GM18502 (cell line): ENCODE measurements around the gene TAOK2.
"Not testable (repeated sequence)": the region's sequence is repeated elsewhere in the genome, so short reads cannot be mapped to it uniquely, and the experiment has no call there.

Experiments
- ATAC-seq: cut with Tn5 transposase; IDR thresholded peaks from one replicate; pipeline ENCODE4 v1.9.1; 2021; ENCODE audit warnings: mild to moderate bottlenecking; ENCODE audit not compliant: unreplicated experiment, poor library complexity

Gene TAOK2

DNA sequence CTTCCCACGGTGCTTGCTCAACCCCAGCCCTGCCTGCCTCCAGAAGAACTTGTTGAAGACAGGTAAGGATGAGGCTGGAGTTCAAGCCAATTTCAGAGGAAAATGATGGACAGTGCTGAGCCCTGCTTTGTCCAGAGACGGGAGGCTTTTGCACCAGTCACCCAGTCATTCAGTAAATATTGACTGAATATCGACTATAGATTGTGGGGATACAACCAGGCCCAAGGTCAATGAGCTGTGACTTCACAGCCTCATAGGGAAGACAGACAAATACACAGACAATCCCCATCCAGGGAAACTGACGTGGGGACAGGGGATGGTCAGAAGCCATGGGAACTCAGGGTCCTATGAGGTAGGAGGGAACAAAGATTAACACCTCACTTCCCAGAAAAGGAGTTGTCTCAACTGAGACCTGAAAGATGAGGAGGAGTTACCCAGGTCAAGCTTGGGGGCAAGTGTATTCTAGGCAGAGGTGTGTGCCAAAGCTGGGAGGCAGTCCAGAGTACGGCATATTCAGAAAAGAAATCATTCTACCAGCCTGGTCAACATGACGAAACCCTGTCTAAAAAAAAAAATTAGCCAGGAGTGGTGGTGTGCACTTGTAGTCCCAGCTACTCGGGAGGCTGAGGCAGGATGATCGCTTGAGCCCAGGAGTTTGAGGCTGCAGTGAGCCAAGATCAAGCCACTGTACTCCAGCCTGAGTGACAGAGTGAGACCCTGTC, 43.0 kb downstream of the TAOK2 start:
- no peak for ATAC-seq

DNA sequence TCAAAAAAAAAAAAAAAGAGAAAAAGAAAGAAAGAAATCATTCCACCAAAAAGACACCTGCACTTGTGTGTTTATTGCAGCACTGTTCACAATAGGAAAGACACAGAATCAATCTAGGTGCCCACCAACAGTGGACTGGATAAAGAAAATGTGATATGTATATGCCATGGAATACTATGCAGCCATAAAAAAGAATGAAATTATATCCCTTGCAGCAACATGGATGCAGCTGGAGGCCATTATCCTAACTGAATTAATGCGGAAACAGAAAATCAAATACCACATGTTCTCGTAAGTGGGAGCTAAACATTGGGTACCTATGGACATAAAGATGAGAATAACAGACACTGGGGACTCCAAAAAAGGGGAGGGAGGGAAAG, 43.6 kb downstream of the TAOK2 start:
- no peak for ATAC-seq

DNA sequence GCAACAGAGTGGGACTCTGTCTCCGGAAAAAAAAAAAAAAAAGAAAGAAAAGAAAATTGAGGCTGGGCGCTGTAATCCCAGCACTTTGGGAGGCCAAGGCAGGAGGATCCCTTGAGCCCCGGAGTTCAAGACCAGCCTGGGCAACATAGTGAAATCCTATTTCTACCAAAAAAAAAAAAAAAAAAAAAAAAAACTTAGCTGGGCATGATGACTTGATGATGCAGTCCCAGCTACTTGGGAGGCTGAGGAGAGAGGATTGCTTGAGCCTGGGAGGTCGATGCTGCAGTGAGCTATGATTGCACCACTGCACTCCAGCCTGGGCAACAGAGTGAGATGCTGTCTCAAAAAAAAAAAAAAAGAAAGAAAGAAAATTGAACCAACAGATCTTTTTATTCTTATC, 44.3 kb downstream of the TAOK2 start:
- not testable (repeated sequence) for ATAC-seq

DNA sequence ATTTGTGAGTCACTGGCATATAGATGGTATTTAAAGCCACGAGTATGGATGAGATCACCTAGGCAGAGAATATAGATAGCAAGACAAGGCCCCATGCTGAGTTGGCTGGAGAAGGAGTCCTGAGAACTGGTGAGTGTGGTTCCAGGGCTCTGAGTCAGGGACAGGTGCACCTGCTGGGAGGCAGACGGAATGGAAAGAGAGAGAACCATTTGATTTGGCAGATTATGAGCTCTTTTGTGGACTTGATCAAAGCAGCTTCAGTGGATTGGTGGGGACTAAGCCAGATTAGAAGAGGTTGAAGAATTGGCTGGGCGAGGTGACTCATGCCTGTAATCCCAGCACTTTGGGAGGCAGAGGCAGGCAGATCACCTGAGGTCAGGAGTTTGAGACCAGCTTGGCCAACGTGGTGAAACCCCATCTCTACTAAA, 45.1 kb downstream of the TAOK2 start:
- ATAC-seq = no peak

DNA sequence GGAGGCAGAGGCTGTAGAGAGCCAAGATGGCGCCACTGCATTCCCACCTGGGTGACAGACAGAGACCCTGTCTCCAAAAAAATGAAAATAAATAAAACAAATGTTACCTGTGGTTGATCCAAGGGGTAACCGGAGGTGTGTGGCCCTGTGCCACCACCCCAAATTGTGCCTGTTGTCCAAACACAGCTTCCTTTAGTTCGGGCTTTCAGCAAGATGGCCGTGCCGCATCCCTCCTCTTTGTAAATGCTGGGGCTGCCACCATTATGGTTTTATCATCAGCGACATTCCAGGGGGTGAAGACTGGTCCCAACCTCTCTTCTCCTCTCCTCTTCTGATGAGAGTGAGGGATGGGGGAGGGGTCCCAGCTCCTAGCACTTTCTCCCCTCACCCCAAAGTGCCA, 49.2 kb downstream of the TAOK2 start, which contains the start of gene C16orf92:
Gene C16orf92, plus strand, starts transcription at position 312 of the 400 bp plus-strand sequence. CDS start 143 bp downstream, outside the sequence.
- no peak for ATAC-seq

GRCh38 chr16:30023586-30023985, 49.9 kb downstream of the TAOK2 start:
- ATAC-seq = no peak

GRCh38 chr16:30024451-30024850, 50.8 kb downstream of the TAOK2 start:
- no peak for ATAC-seq

GRCh38 chr16:30025156-30025555, 51.5 kb downstream of the TAOK2 start:
- ATAC-seq = no peak

- ATAC-seq = no peak
Measured at GRCh38 chr16:30025574-30025973, 51.9 kb downstream of the TAOK2 start.

DNA sequence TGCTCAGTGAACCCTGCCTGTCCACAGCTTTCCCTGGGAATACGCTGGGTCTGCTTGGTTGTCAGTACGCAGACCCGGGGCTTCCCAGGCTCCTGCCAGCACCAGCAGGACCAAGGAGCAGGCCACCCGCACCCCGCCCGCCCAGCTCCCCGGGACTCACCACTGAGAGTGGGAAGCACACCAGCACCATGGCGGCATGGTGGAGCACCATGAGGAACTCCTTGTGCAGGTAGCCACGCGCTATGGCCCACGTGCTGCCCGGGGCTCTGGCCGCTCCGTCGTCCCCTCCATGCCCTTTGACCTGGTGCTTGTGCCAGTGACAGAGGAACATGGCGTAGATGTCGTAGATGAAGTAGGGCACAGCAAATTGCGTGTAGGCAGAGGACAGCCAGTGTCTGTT, 52.8 kb downstream of the TAOK2 start:
- no peak for ATAC-seq

DNA sequence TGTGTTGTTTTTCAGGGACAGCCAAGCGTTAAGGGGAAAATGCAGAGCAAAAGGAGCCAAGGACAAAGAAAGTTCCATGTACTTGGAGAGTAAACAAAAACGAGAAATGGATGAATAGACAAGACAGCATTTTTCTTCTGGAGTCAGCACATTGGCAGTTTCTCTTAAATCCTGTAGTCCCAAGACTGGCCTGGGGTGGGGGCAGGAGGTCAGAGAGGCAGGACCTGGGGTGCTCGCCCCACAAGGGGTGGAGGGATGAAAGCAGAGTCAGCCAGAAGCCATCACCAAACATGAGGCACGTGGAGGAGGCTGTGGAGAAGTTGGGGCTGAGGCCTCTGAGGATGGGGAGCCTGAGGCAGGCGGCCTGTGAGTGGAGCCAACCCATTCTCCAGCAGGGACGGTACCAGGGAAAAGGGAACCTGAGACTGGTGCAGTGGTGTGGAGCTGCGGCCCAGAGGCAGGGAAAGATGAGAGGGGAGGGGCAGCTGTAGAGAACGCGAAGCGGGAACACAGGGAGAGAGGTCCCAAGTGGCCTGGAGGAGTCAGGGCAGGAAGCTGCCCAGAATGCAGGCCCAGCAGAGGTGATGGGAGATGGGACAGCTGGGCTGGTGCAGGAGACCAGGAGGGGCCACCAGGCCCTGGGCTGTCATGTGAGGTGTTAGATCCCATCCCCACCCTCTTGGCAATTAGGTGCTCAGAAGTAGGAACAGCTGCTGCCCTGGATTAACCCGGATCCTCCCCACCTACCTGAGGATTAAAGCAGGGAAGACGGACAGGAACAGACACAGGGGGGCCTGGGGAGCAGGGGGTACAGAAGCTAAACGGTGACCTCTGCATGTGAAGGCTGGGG, 54.1 kb downstream of the TAOK2 start:
- ATAC-seq = no peak

GRCh38 chr16:30028438-30029076, 54.9 kb downstream of the TAOK2 start:
- ATAC-seq = no peak

GRCh38 chr16:30030011-30030685, 56.5 kb downstream of the TAOK2 start:
- no peak for ATAC-seq

DNA sequence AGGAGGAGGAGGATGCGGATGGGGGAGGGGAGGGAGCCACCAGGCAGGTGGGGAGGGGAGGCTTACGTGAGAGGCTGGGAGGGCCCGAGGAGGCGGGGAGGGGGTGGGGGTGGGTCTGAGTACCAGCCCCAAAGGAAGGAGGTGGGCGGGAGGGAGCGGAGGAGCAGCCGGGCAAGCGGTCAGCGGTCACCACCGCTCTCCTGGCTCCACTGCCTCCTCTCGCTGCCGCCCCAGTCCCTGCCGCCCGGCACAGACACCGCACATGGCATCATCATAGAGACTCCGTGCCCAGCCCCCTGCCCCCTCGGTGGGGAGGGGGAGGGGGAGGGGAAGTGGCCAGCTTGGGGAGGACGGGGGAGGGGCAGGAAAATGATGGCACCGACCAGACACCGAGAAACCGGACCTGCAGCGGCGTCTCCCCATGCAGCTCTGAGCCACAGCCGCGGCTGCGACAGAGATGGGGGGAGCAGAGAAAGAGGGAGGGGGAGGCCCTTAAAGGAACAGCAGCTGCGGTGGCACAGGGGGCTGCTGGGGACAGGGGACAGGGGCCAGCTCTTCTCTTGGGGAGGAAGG, 57.3 kb downstream of the TAOK2 start, which contains the start of gene TLCD3B:
Gene TLCD3B, minus strand, starts transcription at position 431 of the 573 bp plus-strand sequence. CDS start 744 bp downstream, outside the sequence.
- no peak for ATAC-seq

DNA sequence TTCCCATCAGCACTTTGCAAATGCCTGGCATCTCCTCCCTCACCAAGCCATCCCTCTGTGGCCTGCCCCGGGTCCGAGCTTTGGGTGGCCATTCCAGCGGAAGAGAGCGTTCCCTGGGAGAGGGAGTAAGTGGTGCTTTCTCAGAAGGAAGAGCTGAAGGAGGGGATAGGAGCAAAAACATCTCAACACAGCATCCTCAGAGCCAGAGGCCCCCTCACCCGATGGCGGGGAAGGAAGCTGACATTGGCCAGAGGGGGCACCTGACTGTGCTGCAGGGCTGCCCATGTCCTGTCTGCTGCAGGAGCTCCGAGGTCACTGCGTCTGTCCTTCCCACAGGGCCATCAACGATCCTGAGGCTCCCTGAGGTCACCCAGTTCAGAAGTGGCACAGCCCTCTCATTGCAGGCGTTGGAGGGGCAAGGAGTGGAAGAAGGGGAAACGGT, 57.8 kb downstream of the TAOK2 start:
- no peak for ATAC-seq

GRCh38 chr16:30032083-30032819, 58.6 kb downstream of the TAOK2 start:
- ATAC-seq = no peak

GRCh38 chr16:30033270-30033669, 59.6 kb downstream of the TAOK2 start:
- ATAC-seq = no peak

DNA sequence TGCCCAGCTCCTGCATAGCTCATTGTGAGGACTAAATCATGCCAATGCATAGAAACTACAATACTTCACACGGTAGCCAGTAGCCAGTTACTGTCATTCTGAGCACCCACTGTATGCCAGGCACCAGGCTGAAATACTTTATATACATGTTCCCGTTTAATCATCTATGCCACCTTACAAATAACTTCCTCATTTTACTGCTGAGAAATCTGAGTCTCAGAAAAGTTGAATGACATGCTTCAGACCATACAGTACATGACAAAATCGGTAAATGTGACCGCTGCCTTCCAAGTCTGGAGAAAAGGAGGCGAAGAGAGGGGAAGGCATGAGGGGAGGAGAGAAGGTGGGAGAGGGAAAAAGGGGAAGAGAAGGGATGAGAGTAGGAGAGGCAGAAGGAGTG, 66.6 kb downstream of the TAOK2 start:
- ATAC-seq = no peak

DNA sequence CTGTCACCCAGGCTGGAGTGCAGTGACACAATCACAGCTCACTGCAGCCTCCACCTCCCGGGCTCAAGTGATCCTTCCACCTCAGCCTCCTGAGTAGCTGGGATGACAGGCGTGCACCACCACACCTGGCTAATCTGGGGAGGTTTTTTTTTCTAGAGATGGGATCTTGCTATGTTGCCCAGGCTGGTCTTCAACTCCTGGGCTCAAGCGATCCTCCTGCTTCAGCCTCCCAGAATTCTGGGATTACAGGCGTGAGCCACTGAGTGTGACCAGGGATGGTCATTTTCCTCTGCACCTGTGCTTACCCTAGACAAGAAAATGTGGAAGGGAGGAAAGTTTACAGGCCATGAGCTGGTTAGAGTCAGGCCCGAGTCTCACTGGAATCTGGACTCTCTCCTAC, 67.0 kb downstream of the TAOK2 start:
- ATAC-seq = not testable (repeated sequence)
